NB4 (cell line): ENCODE results near the gene GREM1.

Experiments
- DNase-seq: peaks from one replicate; pipeline ENCODE4 v3.0.0; 2010; ENCODE audit warnings: low read depth
- H3K4me3 ChIP-seq: one replicate; pipeline ENCODE4 v1.5.1; 2011; ENCODE audit warnings: mild to moderate bottlenecking, low read depth, low read length, moderate library complexity
- MYC ChIP-seq: IDR thresholded peaks from 2 replicates; pipeline ENCODE4 v1.6.1; 2011; ENCODE audit warnings: low read depth, low read length
- POLR2A ChIP-seq: IDR thresholded peaks from 2 replicates; pipeline ENCODE4 v1.6.1; 2011; ENCODE audit warnings: mild to moderate bottlenecking; ENCODE audit not compliant: insufficient read length; ENCODE audit errors: extremely low read depth
- TF ChIP-seq, protein P1 (sequence below): IDR thresholded peaks from one replicate; pipeline ENCODE4 v1.5.1; 2012; ENCODE audit warnings: low read depth, low read length
- TF ChIP-seq, protein P2 (sequence below): IDR thresholded peaks from 2 replicates; pipeline ENCODE4 v1.6.1; 2011; ENCODE audit warnings: low read depth, low read length

GREM1 gene

DNA sequence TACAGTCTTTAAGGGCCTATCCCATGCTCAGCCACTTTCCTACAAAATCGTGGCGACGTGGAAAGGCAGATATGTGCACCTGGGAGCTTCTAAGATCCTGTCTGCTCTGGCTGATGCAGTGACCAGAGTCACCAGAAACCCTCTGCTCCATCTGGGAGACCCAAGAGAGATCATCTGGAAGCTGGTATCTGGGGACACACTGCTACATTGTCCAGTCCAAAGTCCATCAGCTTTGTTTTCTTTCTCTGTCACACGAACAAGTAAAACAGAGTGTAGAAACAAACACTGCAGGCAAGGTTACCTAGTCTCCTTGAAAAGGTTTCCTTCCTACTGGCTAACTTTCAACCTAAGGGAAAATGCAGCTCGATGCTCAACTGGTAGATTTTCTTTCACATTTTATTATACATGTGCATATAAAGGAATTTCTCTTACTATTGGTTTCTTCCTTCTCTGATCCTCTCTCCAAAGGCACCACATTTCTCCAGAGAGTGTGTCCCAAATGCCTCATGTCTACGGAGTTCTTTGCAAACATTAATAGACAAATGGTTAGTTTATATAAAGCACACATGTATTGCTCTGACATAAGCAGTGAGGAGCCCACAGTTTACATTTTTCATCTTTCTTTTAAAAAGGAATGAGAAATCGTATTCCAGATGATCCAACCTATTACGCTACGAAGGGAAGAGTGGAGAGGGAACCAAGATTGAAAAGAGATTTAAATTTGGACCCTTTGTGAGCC, 8.3 kb upstream of the GREM1 start:
- DNase-seq: no peak
- no peak overlapping the region for H3K4me3 ChIP-seq
- TF ChIP-seq POLR2A (no peak), MYC (no peak)
- TF ChIP-seq, protein P1, sequence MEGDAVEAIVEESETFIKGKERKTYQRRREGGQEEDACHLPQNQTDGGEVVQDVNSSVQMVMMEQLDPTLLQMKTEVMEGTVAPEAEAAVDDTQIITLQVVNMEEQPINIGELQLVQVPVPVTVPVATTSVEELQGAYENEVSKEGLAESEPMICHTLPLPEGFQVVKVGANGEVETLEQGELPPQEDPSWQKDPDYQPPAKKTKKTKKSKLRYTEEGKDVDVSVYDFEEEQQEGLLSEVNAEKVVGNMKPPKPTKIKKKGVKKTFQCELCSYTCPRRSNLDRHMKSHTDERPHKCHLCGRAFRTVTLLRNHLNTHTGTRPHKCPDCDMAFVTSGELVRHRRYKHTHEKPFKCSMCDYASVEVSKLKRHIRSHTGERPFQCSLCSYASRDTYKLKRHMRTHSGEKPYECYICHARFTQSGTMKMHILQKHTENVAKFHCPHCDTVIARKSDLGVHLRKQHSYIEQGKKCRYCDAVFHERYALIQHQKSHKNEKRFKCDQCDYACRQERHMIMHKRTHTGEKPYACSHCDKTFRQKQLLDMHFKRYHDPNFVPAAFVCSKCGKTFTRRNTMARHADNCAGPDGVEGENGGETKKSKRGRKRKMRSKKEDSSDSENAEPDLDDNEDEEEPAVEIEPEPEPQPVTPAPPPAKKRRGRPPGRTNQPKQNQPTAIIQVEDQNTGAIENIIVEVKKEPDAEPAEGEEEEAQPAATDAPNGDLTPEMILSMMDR: no peak
- TF ChIP-seq, protein P2, sequence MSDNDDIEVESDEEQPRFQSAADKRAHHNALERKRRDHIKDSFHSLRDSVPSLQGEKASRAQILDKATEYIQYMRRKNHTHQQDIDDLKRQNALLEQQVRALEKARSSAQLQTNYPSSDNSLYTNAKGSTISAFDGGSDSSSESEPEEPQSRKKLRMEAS: no peak

DNA sequence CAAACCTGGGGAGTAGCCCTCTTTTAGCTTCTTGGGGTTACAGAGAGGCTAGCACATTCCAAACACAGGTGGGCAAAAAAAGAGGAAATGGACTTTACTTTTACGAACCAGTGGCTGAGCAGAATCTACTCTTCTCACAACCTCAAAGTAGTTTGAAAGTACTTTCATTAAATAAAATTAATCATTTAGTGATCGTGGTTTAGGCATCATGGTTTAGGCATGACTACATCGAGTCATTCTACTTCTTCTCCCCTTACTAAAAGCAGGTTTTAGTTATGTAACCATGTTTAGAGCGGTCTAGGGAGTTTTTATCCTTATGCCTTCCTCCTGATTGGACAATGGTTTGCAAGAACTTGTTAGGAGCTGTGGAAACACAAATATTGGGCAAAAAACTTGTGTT, 2.5 kb upstream of the GREM1 start:
- DNase-seq: no peak
- no peak overlapping the region for H3K4me3 ChIP-seq
- TF ChIP-seq MYC (no peak), POLR2A (no peak)
- TF ChIP-seq, protein P1: no peak
- TF ChIP-seq, protein P2: no peak

DNA sequence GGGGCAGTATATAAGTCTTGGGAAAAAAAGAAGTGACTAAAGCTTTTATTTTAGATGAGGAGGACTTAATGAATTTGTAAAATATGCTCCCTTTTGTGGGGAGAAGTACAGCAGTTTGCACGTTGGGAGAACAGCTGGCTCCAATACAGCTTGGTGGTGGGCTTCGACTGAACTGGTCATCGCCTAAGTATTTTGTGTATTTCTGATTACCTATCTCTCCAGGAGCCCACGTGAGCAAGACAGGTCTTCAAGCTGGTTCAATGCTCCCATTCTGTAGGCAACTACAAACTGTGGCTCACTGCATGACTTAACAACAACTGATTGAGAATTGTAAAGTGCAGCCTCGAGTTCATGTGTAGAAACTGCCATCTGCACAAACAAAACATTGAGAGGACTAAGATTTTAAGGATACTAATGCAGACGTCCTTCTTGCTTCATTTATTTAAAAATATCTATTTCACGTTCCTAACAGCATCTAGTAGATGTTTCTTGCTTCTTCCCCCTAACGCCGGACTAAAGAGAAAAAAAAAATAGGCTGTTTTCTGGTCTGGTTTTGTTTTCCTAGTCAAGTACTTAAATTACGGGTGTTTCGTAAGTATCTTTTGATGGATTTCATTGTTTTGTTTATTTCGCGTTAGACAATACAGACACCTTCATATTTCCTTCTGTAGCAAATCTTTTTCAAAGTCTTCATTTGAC, 1.4 kb upstream of the GREM1 start:
- no peak for DNase-seq
- TF ChIP-seq POLR2A (no peak), MYC (no peak)
- TF ChIP-seq, protein P2: no peak
- TF ChIP-seq, protein P1: no peak
- H3K4me3 ChIP-seq: no peak overlapping the region

DNA sequence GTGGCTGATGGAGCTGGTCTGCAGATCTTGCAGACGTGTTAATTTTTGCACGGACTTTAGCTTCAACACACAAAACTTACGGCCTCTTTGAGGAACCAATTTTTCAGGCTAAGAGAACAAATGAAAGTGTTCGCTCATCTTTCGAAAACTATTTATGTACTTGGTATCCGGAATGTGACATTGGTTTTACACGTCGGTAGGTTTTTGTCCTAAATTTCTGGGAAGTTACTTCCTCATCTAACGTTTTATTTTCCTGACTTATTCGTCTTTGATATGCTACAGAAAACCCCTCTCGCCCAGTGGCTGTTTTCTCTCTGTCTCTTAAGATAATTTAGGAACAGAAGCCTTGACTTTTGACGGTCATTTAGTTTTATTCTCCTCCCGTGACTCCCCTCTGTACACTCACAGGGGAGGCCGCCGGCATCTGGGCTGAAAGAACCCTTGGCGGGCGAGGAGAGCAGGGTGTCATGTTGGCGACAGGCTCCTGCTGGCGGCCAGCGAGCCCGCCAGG, 834 bp upstream of the GREM1 start:
- TF ChIP-seq POLR2A (no peak), MYC (no peak)
- TF ChIP-seq, protein P1: no peak
- H3K4me3 ChIP-seq: no peak overlapping the region
- no peak for DNase-seq

DNA sequence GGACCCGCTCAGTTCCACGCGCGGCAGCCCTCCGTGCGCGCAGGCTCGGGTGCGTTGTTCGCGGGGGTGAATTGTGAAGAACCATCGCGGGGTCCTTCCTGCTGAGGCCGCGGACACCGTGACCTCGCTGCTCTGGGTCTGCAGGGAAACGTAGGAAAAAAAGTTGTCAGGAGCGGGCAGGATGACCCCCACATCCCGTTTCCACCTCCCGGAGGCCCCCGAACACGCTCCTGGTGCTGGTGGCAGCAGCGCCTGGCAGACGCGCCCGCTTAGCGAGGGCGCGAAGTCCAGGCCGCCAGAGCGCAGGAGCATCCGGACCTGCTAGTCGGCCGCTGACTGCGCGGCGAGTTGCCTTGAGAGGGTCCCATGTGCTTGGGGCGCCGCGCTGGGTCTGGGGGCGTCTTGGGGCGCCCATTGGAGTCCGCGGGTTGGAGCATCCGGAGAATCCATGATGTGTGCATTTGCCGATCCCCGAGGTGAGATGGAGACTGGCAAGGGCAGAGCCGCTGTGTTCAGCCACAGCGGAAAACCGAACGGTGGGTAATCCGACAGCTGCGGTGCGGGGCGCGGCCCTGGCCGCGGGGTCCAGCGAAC, 520 bp downstream of the GREM1 start:
- DNase-seq: no peak
- TF ChIP-seq MYC: no peak
- TF ChIP-seq, protein P1: no peak
- TF ChIP-seq POLR2A: no peak
- TF ChIP-seq, protein P2: no peak
- no peak overlapping the region for H3K4me3 ChIP-seq
